ENCODE data around the gene ZFP3. TPM values are rescaled to one million over a fixed set of nuclear protein-coding genes. Genes with fewer than 3 reads are reported as not detected.
"Not testable (repeated sequence)": the region's sequence is repeated elsewhere in the genome, so short reads cannot be mapped to it uniquely, and the experiment has no call there.

Gene ZFP3
- polyA plus RNA-seq, 5 donors, result 8.1 to 11.8 (median 9.2) TPM

DNA sequence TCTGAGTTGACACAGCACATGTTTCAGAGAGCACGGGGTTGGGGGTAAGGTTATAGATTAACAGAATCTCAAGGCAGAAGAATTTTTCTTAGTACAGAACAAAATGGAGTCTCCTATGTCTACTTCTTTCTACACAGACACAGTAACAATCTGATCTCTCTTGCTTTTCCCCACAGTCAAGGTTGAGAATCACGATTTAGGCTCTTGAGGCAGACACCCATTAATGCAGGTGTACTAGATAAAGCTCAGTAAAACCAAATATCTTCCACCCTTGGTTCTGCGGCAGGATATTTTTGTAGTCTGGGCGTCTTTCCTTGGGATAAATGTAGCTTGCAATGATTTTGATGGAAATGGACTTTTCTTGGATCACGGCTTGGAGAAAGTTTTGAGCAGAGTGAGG is 2.8 kb upstream of the ZFP3 start:
- not testable (repeated sequence) for DNase-seq

DNA sequence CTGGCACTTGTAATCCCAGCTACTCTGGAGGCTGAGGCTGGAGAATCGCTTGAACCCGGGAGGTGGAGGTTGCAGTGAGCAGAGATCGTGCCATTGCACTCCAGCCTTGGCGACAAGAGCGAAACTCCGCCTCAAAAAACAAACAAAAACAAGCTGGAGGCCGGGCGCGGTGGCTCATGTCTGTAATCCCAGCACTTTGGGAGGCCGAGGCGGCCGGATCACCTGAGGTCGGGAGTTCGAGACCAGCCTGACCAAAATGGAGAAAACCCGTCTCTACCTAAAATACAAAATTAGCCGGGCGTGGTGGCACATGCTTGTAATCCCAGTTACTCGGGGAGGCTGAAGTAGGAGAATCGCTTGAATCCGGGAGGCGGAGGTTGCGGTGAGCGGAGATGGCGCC is 992 bp upstream of the ZFP3 start:
- DNase-seq, result not testable (repeated sequence)

DNA sequence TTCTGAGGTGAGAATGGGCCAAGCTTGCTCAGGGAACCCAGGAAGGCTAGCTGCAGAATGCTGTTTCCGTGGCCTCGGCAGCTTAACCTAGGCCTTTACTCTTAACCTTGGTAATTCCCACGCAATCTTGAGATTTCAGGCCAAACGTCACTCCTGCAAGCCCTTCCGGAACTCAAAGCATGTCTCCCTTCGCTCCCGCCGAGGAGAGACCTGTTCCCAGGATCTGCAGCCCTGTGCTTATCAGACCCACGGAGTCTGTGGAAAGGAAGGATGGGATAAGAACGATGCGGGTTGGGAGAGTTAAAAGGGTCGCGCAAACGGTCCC is 524 bp upstream of the ZFP3 start:
- DNase-seq, result no peak

DNA sequence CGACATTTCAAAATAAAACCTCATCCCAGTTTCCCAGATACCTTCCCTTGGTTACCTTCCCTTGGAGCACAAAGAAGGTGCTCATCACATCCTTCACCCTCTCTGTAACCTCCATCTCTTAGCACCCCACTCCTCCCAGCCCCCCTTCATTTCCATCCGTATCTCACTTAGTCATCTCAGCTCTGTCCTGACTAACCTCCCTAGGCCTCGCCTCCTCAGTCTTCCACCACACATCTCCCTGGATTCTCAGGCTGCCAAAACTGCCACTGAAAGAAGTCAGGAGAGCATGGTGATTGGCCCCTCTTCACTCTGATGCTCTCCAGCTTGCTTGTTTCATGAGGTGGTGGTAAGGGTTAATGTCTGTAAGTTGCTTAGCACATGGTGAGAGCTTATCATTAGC is 2.3 kb downstream of the ZFP3 start:
- DNase-seq, result no peak

DNA sequence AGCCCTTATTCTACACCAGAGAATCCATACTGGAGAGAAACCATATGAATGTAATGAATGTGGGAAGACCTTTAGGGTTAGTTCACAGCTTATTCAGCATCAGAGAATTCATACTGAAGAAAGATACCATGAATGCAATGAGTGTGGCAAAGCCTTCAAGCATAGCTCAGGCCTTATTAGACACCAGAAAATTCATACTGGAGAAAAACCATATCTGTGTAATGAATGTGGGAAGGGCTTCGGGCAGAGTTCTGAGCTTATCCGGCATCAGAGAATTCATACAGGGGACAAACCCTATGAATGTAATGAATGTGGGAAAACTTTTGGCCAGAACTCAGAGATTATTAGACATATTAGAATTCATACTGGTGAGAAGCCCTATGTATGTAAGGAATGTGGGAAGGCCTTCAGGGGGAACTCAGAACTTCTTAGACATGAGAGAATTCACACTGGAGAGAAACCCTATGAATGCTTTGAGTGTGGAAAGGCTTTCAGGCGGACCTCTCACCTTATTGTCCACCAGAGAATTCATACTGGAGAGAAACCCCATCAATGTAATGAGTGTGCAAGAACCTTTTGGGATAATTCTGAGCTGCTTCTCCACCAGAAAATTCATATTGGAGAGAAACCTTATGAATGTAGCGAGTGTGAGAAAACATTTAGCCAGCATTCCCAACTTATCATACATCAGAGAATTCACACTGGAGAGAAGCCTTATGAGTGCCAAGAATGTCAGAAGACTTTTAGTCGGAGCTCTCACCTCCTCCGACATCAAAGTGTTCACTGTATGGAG is 14.1 kb downstream of the ZFP3 start:
- DNase-seq, result no peak

DNA sequence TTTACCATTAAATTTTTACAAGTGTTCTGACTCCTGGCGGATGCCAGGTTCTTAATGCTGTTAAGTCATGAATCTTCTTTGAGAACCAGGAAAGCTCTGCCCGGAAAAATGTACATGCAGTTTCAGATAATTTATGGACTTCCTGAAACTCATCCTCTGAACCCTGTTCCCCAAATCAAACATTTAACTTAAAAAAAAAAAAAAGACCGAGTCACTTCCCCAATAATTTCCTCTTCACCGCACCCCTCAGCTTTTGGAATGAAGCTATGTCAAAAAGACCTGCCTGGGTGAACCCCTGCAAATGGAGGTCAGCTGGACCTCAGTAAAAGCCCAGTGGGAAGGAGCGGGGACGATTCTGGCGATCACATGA is 18.4 kb downstream of the ZFP3 start:
- no peak for DNase-seq

DNA sequence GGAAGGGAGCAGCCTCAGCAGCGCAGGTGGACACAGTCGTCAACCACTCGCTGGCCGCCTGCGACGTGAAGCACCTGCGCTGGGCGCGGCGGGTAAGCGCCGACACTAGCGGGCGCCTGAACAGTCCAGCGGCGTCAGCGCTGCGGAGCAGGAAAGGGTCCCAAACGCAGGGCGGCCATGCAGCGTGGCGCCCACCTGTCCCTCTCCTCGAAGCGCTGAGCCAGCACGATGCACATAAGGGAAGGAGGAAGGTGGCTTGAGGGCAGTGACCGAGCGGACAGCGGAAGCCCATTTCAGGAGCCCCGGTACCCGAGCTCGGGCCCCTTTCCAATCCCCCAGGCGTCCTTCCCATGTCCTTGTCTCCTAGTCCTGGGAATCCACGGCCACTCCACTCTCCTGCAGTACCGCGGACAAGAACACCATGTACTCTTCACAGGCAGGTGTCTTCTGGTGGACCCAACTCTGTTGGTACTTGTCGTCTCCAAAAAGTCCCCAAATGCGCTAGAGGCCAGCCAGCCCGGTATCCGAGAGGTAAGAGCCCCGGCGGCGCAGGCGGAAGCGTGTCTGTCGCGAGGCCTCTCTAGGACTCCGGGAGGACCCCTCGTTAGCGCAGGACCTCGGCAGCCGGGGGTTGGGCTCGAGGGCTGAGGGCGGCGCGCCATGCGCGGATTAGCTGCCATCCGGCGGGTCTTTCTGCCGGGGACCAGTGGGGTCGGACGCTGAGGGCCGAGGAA is 19.0 kb downstream of the ZFP3 start:
- DNase-seq, result peak; percentile 73 to 79

DNA sequence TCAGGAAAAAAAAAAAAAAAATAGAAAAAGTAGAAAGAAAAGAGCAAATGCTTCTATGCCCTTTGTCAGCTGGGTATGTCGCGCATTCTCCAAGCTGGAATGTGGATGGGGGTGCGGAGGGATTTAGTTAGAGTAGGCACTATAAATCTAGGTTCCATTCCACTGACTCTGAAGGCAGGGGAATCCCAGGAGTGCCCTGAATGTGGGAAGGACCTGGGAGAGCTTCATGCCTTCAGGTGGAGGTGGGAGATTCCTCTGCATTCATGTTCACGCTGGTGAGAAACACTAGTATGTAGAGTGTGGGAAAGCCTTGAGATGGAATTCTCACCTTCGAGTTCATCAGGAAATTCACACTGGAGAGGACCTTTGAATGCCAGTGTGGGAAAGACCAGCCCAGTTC is 21.0 kb downstream of the ZFP3 start:
- DNase-seq, result no peak

DNA sequence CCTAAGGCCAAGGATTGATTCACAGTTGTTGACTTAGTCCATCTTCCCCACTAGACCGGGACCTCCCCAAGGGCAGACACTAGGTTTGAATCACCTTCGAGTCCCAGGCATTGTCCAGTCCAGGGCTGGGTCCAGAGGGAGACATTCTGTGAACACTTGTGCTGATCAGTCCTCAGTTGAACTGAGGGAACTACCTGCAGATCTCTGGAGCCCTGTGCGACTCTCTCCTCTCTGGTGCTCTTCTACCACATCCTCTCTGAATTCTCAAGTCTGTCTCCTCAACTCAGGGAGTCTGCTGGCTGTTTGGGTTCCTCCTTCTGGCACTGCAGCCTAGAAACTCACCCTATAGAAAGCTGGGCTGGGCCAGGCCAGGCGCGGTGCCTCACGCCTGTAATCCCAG is 22.6 kb downstream of the ZFP3 start:
- no peak for DNase-seq

DNA sequence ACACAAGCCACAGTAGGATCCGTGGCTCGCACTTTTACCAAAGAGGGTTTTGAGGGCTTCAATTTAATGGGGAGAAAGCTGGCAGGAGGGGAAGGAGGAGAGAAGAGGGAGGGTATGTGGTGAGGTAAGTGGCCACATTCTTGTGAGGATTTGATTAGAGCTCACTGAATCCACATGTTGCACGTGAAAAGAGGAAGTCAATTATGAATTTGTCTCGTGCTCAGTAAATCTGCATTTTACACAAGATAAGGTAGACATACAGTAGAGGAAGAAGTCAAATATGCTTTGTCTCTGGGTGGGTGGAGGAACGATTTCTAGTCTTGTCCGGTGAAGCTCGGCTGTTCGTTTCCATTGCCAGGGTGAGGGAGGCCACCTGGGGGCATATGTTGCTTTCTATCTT is 32.5 kb downstream of the ZFP3 start:
- DNase-seq, result no peak

DNA sequence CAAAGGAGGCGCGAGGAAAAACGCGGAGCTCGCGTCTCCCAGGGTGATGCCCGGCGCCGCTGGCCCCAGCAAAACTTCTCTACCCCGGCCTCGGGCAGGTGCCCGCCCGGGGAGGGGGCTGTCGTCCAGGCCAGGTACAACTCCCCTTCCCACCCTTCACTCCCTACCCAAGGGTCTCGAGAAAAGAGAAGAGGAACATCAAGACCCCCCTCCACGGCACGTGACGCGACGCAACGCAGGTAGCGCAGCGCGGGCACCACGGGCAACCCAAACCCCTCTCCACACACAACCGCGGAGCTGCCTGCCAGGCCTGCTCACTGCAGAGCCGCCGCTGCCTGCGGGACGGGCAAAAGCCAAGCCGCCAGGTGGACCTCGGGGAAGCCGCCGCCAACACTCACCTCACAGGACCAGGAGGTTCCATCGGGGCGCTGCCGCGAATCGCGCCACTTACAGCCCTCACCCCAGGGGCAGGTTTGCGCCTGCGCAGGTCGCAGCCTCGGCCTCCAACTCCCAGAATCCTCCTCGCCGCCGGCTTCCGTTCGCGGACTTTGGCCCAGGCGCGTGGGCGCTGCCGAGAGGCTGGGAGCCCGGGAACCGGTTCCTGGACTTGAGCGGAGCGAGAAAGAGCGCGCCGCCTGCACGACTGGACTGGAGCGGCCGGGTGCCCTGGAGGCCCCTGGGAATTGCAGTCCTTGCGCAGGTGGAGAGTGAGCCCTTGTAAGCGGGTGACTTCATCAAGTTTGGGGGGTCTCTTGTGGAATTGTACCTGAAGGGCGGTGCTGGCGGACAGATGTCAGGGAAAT is 33.3 kb downstream of the ZFP3 start, which contains the start of gene ZNF232:
Gene ZNF232, minus strand, starts transcription at position 477 of the 803 bp plus-strand sequence. Its CDS starts 56 bp downstream, at position 421.
- DNase-seq, result peak; percentile 92 to 93

DNA sequence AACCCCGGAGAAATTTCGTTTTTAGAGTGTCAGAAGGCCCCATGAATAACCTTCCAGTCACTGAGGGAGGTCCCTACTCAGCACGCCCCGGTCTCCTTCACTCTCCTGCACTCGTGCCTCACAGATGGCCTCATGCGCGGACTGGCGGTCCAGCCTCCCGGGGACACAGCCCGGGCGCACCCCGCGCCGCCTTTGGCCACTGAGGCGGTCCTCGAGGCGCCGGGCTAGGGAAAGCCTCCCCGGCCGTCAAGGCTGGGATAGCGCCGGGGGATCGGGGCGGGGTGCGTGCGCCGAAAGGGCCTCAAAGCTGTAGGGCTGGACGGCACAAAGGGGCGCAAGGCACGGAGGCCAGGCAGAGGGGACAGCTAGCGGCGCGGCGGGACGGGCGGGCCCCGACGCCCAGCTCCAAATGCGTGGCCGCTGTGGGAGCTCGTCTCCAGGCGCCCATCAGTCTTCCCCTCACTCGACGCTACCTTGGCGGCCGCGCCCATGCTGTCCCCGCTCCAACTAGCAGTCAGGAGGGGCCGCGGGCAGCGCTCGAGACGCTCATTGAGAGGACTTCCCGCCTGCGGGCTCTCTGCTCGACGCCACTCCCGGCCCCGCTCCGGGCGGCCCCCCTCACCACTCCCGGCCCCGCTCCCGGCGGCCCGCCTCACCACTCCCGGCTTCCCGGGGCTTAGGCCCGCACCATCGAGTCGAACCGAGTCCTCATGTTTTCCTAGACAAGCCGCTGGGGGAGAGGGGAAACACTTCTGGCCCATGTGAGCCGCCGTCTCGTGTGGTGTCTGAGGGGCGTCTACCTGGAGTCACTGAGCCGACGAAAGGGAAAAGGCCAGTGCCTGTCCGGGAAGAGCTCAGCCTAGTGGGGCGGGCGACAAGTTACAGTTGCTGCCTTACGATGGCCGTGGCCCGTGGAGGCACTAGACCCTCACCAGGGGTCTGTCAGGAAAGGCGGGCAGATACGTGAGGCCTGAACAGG is 37.7 kb downstream of the ZFP3 start, which contains the start of gene USP6:
Gene USP6, plus strand, starts transcription at position 360 of the 979 bp plus-strand sequence. CDS start 14,336 bp downstream, outside the sequence.
- no peak for DNase-seq

DNA sequence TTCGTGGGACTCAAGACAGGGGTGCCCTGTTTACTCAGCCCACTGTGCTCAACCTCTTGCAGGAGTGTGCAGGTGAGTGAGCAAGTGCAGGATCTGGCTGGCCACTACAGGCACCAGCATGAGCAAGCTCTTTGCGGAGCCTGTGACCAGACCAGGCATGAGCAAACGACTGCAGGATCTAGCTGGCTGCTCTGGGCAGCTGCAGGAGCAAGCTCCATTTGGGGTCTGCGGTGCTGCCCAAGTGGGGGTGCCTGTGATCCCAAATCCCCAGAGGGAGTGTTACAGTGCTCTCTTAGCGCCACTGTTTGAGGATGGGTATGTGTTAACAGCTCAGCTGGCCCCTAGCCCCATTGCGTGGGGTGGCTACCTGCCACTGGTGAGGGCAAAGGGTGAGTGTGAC is 40.0 kb downstream of the ZFP3 start:
- no peak for DNase-seq

DNA sequence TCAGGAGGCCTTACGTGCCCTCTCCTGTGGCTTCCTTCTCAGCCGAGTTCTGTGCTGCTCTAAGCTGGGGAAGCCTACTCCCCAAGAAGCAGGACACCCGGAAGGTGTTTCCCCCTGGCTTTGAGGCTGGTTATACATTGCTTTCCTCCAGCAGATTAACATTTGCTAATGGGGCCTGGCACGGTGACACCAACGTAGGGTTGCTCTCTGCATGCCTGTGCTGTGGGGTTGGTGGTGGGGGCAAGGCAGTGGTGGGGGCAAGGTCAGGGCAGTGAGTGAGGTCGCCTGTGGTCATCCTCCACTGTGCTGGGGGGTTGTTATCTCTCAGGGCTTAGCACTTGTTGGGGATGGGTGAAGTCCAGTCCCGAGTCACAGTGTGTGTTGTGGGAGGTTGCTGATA is 41.8 kb downstream of the ZFP3 start:
- no peak for DNase-seq

DNA sequence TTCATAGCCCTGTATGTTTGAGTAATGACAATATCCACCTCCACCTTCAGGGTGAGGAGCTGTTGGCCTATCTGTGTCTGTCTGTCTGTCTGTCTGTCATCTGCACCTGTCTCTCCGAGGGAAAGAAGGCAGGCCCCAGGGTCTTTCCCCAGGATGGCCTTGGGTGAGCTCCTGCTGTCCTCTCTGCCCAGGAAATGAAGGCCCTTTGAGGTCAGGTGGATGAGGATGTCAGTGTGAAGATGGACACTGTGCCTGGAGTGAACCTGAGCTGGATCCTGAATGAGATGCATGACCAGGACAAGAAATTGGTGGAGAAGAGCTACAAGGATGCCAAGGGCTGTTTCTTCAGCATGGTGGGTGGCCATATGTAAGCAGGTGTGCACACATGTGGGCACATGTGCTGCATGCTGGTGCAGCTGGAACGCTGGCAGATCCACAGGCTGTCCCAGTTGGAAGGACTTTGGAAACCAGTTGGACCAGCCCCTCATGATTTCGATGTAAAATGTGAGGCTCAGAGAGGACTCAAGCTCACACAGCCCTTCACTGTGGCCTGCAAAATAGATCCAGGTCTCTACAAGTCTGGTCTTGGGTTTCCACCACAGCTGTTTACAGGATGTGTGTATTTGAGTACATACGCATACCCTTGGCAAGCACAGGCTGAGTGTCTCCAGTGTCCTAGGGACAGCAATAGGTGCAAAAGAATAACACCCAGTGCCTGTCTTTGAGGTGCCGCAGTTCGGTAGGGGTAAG is 42.3 kb downstream of the ZFP3 start:
- not testable (repeated sequence) for DNase-seq

DNA sequence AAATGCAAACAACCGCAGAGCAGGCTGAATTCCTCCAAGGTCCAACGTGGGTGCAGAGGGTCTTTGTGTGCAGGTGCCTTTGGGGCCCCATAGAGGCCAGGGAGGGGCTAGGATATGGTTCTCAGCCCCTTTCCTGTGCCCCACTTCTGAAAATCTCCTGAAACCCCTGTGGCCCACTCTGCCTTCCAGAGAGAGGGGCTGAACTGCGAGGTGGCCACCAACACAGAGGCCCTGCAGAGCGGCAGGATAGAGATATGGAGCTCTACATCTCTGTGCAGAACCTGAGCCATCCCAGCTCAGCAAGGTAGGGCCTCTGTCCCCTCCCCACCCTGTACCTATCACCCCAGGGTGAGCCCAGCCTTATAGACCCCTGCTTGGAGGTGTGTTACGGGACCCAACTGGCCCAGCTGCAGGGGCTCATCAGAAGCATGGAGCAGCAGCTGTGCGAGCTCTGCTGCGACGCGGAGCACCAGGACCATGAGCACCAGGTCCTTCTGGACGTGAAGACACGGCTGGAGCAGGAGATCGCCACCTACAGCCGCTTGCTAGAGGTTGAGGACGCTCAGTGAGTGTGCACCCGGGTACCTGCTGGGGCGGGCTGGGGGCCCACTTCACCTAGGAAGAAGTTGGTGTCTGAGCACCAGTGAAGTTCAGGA is 43.0 kb downstream of the ZFP3 start:
- DNase-seq, result no peak

DNA sequence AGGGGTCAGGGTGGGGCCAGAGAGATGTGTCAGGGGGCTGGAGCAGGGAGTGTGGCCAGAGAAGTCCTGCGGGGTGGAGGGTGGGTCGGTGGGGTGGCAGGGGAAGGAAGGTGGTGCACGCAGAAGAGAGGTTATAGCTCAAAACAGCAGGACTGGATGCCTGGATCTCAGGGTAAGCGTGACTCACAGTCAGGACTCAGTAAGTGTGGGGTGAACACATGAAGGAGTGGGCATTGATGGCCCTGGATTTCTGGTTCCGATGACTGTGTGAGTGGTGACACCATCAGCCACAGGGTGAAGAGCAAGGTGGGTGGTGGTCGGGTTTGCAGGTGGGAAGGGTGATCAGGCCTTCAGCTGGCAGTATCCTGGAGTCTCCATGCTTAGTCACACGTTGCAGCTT is 43.8 kb downstream of the ZFP3 start:
- not testable (repeated sequence) for DNase-seq

DNA sequence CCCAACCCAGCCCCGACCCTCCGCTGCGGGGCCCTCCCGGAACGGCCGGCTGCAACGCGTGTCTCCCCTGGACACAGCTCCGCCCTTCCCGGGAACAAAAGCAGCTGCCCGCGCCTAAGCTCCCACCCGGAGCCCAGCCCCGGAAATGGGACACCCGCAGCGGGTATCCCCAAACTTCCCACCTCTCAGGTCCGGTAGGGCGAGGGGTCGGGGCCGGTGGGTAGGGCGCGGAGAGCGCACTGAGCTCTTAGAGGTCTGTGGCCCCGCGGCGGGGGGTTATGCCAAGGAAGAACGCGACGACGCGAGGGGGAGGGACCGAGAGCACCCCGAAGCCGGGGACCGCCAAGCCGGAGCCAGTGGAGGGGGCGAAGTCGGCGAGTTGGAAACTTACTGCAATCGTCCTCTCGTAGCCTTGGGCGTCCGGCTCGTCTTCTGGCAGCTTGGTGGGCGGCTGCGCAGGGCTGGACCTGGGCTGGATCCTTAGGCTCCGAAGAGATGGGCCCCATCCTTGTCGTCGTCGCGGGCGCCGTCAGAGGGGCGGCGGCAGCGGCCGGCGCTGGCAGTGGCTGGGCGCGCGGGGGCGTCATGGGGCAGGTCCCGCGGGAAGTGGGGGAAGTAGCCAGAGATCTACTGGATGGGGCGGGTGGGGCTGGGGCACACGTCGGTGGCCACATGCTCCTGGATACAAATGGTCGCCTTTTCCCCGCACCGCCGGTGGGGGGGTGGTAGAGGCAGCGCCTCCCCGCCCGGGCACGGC is 44.5 kb downstream of the ZFP3 start:
- peak; percentile 42 to 46 for DNase-seq

All from right lung (tissue), 5 donors.